Measurements from ENCODE around the gene RXRG. TPM values are rescaled to one million over a fixed set of nuclear protein-coding genes. Genes with fewer than 3 reads are reported as not detected.

Gene RXRG
- total and polyA plus RNA-seq, 2 of the 8 experiments (the other 6 are each of a cell fraction or from before 2014, with no cell fraction given): not detected

- Histone ChIP-seq H4K91ac (replicated peaks; ENCODE audit: insufficient read length, low read length) (no peak overlapping the region), H3K56ac (replicated peaks; ENCODE audit: insufficient read length, low read depth, low read length) (no peak overlapping the region), H3K79me2 (ENCODE audit: control insufficient read depth in 1 of 2, insufficient read depth in 2 of 2, low read length in 2 of 2) (no peaks in the 10 kb centered on the region), H2BK120ac (replicated peaks; ENCODE audit: low read depth, low read length) (no peak overlapping the region), H3K36me3 (ENCODE audit: control insufficient read depth in 2 of 4, insufficient read depth in 4 of 4, low read length in 3 of 4) (no peaks in the 10 kb centered on the region), H2BK15ac (ENCODE audit: low read length) (no peak overlapping the region), H3K23me2 (ENCODE audit: low read depth, low read length) (peaks cover 35% of the 10 kb centered on the region; the same call in 1 of the 2 replicates), H2BK12ac (ENCODE audit: low read depth, low read length) (peak overlapping the region; percentile 50; the same call in 1 of the 2 replicates), H3K27me3 (replicated peaks in 1 of 4; ENCODE audit: control insufficient read depth in 3 of 4, extremely low read depth in 1 of 4, insufficient read depth in 3 of 4, low read length in 3 of 4) (peaks cover 68 to 89% (median 80%) of the 10 kb centered on the region in 4 experiments), H3K79me1 (ENCODE audit: low read depth, low read length) (no peaks in the 10 kb centered on the region; the same call in 1 of the 2 replicates), H3K27ac (ENCODE audit: low read depth, low read length) (no peak overlapping the region), H3K14ac (ENCODE audit: insufficient read length) (no peak overlapping the region), H3K23ac (ENCODE audit: insufficient read length) (no peak overlapping the region), H2BK5ac (ENCODE audit: low read depth, low read length) (no peak overlapping the region), H4K5ac (ENCODE audit: insufficient read length, low read depth, low read length) (no peak overlapping the region), H3K4me1 (replicated peaks in 1 of 4; ENCODE audit: control insufficient read depth in 3 of 4, insufficient read depth in 4 of 4, low read length in 3 of 4) (peaks cover 6 to 33% (median 22%) of the 10 kb centered on the region in 4 experiments), H3K4me3 (ENCODE audit: extremely low read depth in 1 of 4, insufficient read depth in 2 of 4, low read depth in 3 of 4, low read length in 4 of 4) (peak overlapping the region; percentile 55 to 68 (median 59); a peak in 7 of 8 replicates), H2BK20ac (ENCODE audit: low read length) (no peak overlapping the region), H3K9ac (replicated peaks in 1 of 4; ENCODE audit: extremely low read depth in 1 of 4, low read depth in 3 of 4, low read length in 3 of 4) (no peak overlapping the region), H2AK5ac (ENCODE audit: low read depth, low read length) (no peak overlapping the region), H2AFZ (ENCODE audit: low read length) (no peak overlapping the region), H3K4me2 (ENCODE audit: insufficient read depth in 1 of 2, low read depth in 2 of 2, low read length in 2 of 2) (peak overlapping the region; percentile 95 to 99), H3K18ac (ENCODE audit: extremely low read depth, low read length) (no peak overlapping the region; the same call in 1 of the 2 replicates), H4K20me1 (replicated peaks in 1 of 2; ENCODE audit: control insufficient read depth in 1 of 2, insufficient read depth in 2 of 2, low read length in 2 of 2) (peaks cover 4 to 8% of the 10 kb centered on the region in 2 experiments), H3K9me3 (ENCODE audit: insufficient read depth in 2 of 2, low read depth in 1 of 2, low read length in 1 of 2) (no peaks in the 10 kb centered on the region), H3K4ac (replicated peaks; ENCODE audit: insufficient read length, low read depth, low read length) (no peak overlapping the region), H4K8ac (ENCODE audit: extremely low read depth, insufficient read depth, low read length) (no peak overlapping the region)
- CTCF ChIA-PET (ENCODE audit: partially characterized antibody): interaction anchor here (0.8 to 1.6 kb wide), 5 partner anchors 13 to 202 kb away, joined by 3 to 13 read pairs (median 4); no protein-coding TSS in a partner anchor
- WGBS, 2 experiments (ENCODE audit: extremely low coverage in 1 of 2, insufficient coverage in 1 of 2, insufficient read length in 1 of 2, insufficient replicate concordance in 2 of 2, low coverage in 1 of 2, low lambda C conversion rate in 2 of 2, missing lambda C conversion rate in 1 of 2): 3% methylated on average over 22 of the region's 22 CpGs; no CpG with 5 or more reads in 1 of the 2 experiments
- no peak for TF ChIP-seq EGR1 (IDR thresholded peaks at IDR 0.05; ENCODE audit: borderline replicate concordance, low read depth, low read length)
- TF ChIP-seq USF2 (IDR thresholded peaks at IDR 0.05; ENCODE audit: low read length): no peak
- TF ChIP-seq YY1 (IDR thresholded peaks at IDR 0.05; ENCODE audit: low read depth, low read length): no peak
- TF ChIP-seq SUZ12 (IDR thresholded peaks at IDR 0.05; ENCODE audit: low read length): 0 out of 2 replicates have a peak, but pooled peaks have one; percentile 26
- no peak for TF ChIP-seq POLR2AphosphoS5 (IDR thresholded peaks at IDR 0.05; ENCODE audit: low read depth, low read length)
- TF ChIP-seq RFX5 (IDR thresholded peaks at IDR 0.05; ENCODE audit: borderline replicate concordance, low read depth, low read length): no peak
- DNase-seq (ENCODE audit: low read depth in 1 of 2, low spot score in 2 of 2) (no peak), FAIRE-seq (no peak)
- POLR2A ChIA-PET (ENCODE audit: partially characterized antibody): interaction anchor here (0.9 kb wide), 1 partner anchor 13 kb away, joined by 3 read pairs; no protein-coding TSS in a partner anchor
Measured at GRCh38 chr1:165354739-165355138, 90.2 kb downstream of the RXRG start.
